GM23248 (cell line): ENCODE data around the gene BCL7A.

ENCODE experiments used
- EZH2 ChIP-seq: fragments of 200-600 bp; sonication (generic); IDR thresholded peaks from 2 replicates; pipeline ENCODE4 v1.6.1; 2018; ENCODE audit warnings: antibody characterized with exemption, mild to moderate bottlenecking; ENCODE audit not compliant: insufficient read depth, poor library complexity, severe bottlenecking
- EZH2phosphoT487 ChIP-seq: fragments of 200-600 bp; sonication (generic); IDR thresholded peaks from 2 replicates; pipeline ENCODE4 v1.6.1; 2018; ENCODE audit warnings: antibody characterized with exemption, moderate library complexity, mild to moderate bottlenecking, low read depth; ENCODE audit not compliant: insufficient read depth

DNA sequence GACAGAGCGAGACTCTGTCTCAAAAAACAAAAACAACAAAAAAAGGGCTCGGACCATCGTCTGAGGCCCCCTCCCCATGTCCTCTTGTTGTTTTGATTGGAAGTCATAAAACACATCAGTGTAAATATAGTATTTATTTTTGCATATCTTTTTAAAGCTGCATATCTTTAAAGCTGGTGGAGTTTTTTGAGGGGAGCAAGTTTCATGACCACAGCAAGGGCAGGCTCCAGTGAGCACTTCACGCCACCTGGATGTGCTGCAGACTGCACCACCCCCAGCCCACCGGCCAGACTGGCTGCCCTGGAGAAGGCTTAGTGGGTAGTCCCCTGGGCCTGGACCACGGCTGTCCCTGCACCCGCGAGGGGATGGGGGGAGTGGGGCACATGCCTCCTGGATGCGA is 11.9 kb upstream of the BCL7A start:
- no peak for TF ChIP-seq EZH2
- no peak for TF ChIP-seq EZH2phosphoT487
